PFSK-1 (cell line): ENCODE data around the gene FNIP1.

Source experiments
- REST ChIP-seq, 2 experiments: IDR thresholded peaks; 2 replicates each; pipeline versions ENCODE4 v1.6.1 to v1.8.0; 2011 to 2012; ENCODE audit warnings: low read depth in 2 of 2, low read length in 2 of 2, control low read depth in 1 of 2, inconsistent platforms in 1 of 2, mild to moderate bottlenecking in 1 of 2, moderate library complexity in 1 of 2; ENCODE audit not compliant: insufficient read depth in 1 of 2
- SIN3A ChIP-seq: IDR thresholded peaks from 2 replicates; pipeline ENCODE4 v1.6.1; 2012; ENCODE audit warnings: mild to moderate bottlenecking, low read length, moderate library complexity, borderline replicate concordance; ENCODE audit not compliant: insufficient read depth

GRCh38 chr5:131759704-131760103 is 37.1 kb downstream of the FNIP1 start:
- TF ChIP-seq SIN3A (no peak), REST (IDR thresholded peaks at IDR 0.05; ENCODE audit: insufficient read depth in 1 of 2, low read depth in 2 of 2, low read length in 2 of 2) (no peak)
